Inflammatory macrophage (primary cell): ENCODE measurements around the gene HOXD8.
A peak's percentile ranks its signal among the peaks of the same experiment; 100 is the strongest.

Experiments used
- DNase-seq, 2 donors: peaks; one replicate each; pipeline ENCODE4 v3.0.0-alpha.2; 2020 to 2022
- total RNA-seq, 18 experiments: gene quantifications; one replicate each; lab custom pipeline; 2026; ENCODE audit warnings: mixed read lengths in 6 of 18, inconsistent platforms in 2 of 18; lab: John Stamatoyannopoulos, UW

The HOXD8 gene
- total RNA-seq = 0 to 0.04 (median 0) reads per million in 18 experiments

DNA sequence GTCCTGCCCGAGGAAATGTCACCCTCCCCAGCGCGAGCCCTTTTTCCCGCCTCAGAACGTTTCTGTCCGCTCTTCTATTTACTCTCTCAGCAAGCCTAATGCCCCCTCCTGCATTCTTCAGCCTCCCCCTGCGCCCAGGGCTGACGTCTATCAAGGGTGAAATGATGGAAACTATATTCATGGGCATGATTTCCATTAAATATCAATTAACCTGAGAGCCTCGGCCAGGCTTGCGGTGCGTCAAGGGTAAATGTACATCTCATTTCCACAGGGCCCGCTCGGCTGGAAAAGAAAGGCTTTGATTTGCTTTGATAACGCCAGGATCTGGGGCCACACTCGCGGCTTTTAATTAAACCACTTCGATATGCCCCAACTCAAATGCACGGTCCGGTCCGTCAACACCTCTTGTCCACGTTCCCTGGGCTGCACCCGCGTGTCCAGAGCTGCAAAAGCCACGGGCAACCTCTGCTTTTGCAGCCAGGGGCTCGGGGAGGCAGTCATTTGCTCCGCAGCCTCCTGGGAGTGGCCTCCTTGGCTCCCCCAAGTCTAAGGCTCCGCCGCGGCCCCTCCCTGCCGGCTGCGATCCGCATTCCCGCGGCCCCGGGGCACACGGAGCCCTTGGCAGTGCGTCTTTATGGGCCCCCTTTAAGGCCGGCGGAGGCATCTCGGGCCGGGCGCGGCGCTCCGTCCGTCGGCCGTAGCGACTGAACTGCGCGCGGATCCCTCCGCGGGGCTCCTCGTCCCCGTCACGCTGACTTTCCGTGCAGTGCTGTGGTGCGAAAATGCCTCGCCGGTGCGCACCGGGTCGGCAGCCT is at the start of gene HOXD8:
Gene HOXD8 (plus strand): TSS at position 724 of the 815 bp plus-strand sequence. CDS start 662 bp downstream, outside the sequence.
- DNase-seq = no peak

DNA sequence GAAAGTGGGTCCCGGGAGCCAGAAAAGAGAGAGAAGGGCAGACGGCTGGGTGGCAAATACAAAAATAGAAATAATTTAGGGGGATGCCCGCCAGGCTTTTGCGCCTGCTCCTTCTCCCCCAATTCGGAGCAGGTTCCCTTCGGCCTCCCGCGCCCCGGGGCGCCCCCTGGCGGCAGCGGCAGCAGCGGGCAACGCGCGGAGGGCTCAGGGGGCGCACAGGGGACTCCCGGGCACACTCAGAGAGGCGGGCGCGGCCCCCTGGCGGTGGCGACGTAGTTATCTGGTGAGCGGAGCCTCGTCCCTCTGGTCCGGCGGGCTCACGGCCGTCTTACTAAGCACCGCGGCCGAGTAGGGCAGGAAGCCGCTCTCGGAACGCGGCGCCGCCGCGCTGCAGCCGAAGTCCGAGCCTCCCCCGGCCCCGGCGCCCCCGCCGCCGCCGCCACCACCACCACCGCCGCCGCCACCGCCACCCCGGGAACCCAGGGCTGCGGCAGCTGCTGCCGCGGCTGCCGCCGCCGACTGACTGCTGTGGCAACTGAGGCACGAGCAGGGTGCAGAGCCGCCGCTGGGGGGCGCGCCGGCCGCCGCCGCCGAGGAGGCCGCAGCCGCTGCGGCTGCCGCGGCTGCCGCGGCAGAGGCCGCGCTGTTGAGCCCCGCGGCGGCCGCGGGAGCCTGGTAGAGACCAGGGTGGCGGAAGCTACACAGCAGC is 49.5 kb upstream of the HOXD8 start:
- DNase-seq = no peak

DNA sequence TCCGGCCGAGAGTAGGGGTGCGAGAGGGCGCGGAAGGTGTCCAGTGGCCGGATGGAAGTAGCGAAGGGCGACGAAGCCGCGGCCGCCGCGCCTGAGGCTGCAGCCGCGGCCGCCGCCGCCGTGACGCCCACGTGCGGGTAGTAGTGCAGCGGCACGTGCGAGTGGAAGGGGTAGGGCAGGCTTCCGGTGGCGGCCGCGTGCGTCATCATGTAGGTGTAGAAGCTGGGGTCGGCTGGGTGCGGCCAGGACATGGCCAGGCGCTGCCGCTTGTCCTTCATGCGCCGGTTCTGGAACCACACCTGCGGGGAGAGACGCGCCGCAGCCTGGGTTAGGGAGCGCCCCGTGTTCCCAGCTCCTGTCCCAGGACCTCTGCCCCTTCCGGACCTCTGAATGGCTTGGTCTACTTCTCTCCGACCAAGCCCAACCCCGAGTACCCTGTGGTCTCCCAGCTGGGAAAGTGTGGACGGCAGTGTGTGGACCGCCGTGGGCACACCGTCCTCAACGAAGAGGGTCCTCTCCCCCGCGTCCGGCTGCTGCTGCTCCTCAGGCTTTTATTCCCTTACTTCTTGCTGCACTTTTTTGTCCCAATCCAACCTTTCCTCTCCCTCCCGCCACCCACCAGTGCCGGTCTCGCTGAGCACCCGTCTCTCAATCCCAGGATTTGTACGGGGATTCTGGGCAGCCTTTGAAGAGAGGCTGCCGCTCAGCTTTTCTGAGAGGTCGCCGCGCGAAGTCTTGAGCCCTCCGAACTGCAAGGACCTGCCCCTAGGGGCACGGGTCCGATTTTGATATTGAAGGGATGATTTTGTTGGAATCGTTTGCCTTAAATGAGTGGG is 48.7 kb upstream of the HOXD8 start:
- no peak for DNase-seq

DNA sequence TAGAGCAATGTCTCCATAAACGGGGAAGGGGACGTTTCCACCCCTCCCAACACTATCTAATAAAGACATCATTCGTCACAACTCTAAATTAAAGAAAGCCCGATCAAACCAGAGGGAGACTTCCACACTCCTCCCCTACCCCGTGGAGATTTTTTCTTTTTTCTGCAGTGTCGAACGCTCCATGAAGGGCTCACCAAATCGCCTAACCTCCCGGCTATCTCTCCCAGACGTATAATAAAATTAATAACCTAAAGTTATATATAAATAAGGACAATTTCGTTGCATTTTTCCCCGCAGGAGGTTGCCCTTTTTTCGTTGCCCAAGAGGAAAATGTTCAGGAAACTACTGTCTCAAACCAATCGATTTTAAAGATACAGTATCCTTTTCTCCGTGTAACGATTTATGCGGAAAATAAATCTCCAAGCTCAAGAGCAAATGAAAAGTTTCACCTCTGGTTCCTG is 48.1 kb upstream of the HOXD8 start:
- no peak for DNase-seq

DNA sequence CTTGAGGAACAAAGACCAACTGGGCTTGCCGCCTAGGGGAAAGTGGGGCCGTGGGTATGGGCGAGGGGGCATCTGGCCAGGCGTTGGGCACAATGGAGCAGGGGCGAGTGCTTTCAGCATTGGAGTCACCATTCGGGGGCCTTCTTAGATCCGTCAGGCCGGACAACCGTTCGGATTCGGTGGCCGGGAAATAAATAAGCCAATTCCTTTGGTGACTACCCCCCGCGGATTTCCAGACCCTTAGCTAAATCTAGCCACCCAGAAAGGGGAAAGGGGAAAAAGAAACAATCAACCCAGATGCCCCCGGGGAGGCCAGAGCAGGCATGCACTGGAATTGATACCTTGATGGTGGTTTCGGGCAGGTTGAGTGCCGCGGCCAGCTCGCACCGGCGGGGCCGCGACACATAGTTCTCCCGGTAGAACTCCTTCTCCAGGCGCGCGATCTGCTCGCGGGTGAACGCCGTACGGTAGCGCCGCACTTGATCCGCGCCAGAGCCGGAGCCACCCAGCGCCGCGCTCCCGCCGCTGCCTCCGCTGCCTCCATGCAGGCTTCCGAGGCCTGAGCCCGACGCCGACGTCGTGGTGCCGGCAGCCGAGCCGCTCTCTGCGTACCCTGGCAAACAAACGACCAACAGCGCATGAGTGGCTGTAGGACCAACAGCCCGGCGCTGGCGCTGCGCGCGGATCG is 47.5 kb upstream of the HOXD8 start:
- DNase-seq = no peak

DNA sequence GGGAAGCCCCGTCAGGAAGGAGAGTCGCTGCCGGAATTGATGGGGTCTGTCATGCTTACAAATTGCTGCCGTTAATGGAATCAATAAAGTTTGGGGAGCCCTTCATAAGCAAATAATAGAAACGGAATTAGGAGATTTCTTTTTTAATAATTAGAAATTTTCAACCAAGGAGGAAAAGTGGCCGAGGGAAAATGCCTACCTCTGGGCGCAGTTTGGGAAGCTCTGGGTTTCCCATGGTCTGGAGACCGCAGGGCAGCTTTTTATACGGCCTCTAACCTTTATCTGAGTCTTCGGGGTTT is 47.0 kb upstream of the HOXD8 start:
- no peak for DNase-seq

DNA sequence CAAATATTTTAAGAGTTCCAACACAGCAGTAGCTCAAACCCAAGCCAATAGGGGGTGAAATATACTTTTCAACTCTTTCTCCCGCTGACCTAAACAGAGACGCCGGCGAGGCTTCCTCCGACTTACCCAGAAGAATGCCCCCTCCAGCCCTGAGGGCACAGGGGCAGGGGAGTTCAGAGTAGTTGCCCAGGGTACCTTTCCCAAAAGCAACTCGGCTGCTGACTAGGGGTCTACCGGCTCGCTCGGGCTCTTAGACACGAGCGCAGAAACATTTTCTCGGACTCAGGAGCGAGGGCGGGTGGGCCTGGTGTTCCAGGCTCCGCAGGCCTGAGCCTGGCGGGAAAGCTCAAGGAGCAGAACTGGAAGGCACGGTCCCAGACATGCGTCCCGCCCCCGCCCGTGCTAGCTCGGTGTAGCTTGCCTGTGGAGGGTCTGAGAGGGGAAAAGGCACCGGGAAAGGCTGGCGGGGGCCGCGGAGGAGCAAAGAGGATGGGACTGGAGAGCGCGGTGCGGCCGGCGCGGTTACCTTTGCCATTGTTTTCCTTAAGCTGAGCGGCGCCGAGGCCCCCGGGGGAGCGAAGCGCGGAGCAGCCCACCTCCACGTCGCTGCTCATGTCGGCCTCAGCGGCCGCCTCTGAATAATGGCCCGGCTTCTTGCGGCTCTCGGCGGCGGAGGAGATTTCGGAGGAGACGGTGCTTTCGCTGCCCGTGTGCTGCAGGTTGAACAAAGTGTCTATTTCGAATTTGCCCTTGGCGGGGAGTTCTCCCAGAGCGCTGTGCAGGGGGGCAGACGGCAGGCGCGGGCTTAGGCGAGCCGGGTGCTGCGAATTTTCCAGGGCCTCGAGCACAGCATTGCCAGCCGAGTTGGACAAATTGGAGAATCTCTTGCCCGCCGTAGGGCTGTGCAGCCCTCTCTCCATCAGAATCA is 46.4 kb upstream of the HOXD8 start:
- DNase-seq = no peak

DNA sequence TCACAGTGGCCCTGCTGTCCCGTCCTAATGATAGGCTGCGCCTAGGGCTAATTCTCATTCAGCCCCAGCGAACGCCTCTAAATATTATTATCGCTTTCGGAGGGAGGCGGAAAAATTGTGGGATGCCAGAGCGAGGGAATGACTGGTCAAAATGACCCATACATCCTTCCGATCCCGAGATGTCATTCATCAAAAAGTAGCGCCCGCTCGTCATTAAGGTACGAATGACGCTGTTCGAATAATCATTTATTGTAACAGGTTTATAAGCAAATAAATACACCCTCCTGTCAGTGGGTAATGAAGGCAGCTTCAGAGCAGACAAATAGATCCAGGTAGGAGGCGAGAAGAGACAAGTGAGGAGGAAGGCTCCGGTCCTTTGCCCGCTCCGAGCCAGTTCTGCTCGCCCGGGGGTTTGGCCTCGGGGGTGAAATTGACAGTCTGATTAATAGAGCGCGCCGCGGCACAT is 45.7 kb upstream of the HOXD8 start, which contains the start of gene EVX2:
Gene EVX2 (minus strand): TSS at position 167 of the 466 bp plus-strand sequence. CDS start 186 bp downstream, outside the sequence.
- no peak for DNase-seq

DNA sequence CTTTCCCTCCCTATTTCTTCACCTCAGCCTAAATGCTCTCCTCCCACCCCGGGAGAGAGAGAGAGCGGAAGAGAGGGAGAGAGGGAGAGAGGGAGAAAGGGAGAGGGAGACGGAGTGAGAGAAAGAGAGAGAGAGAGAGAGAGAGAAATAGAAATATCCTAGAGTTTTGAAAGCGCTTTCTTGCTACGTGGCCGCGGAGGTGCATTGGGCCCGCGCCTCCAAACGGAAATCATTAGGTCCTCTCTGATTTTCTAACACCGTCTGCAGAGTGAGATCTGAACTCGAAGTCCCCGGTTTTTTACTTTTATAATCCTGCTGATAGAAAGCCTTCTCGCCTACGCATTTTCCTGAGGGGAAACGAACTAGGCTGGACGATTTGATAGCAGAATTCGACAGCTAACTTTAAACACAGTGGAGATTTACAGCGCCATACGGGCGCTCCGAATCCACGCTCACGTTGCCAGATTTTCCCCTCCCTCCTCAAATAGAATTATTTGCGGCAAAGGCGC is 44.8 kb upstream of the HOXD8 start:
- no peak for DNase-seq

DNA sequence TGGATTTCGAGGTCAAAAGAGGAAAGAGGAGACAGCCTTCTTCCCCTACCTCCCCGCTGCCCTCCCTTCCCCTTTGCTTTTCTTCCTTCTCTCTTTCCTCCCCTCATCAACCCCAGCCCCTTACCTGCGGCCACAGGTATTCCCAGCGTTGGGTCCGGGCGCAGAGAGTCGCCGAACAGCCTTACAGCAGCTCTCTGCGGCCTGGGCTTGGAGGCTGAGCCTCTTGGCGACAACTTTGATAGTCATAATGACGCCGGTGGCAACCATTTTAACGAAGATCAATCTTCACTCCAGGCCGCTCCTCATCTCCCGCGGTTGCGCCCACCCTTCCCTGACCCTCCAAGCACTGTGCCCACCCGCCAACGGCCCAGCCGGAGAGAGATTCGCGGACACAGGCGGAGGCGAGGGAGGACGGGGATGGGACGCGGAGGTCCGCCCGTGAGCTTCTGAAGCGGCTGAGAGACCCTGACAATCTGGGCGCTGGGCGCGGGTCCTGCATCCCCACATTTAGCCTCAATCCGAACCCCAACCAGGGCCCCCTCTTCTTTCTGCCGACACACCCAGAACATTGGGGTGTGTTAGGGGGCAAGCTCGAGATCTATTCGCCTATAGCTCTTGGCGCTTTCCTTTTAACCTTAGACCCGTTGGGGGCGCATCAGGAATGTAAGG is 44.3 kb upstream of the HOXD8 start:
- no peak for DNase-seq

DNA sequence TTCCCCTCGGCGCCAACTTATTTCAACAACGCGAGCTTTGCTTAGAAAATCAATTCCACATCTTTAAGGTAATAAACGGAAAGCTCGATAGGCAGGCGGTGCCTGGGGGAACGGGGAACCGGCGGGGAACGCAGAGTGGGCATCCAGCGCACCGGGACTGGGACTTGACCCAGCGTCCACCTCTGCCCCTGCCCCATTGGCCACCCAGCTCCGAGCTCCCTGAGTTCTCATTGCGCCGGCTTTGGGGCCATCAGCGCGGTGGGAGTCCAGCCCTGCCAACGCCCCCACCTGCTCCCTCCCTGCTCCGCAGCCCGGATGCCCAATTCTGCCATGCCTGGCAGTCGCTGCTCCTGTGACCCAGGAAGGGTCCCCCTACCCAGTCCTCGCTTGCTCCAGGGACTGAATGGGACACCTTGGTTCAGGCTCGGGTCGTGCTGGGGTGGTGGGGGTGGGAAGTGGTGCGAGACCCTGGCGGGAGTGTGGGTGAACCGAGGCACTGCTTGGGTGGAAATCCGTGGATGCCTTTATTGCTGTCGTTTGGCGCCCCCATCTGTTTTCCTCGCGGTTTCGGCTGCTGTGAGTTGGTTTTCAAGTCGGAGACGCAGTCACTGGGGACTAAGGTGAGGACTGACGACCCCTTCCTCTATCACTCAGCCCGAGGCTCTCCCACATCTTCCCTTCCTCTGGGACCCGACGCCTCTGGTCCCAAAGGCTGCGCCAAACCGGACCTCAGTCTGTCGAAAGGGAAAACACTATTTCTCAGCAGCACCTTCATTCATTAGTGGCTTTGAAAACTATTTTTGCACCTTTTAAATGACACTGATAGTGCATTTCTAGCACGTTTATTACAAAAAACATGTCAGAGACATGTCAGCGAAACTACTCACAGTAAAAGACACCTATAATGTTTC is 43.4 kb upstream of the HOXD8 start:
- no peak for DNase-seq

DNA sequence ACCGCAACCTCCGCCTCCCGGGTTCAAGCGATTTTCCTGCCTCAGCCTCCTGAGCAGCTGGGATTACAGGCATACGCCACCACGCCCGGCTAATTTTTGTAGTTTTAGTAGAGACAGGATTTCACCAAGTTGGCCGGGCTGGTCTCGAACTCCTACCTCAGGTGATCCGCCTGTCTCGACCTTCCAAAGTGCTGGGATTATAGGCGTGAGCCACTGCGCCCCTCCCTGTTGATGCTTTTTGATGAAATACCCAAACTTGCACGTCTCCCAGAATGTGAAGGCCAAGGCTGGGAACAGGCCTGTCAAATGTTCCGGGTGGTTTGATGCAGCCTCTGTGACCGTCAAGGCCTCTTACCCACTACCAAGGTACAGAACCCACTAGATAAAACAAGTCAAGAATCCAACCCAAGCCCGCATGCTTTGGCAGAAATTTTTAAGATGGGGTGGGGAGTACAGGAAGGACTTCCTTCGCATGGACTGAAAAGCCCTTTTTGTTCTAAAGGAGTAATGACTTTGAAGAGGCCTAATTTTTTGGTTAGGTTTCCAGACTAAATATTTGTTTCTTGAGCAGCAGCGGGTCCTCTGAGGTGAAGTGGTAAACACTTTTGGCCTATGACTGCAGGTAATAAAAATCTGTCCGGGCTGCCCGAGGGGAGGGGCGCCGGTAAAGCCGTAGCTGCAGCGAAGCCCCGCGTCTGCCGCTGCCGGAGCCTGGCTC is 42.0 kb upstream of the HOXD8 start:
- no peak for DNase-seq

DNA sequence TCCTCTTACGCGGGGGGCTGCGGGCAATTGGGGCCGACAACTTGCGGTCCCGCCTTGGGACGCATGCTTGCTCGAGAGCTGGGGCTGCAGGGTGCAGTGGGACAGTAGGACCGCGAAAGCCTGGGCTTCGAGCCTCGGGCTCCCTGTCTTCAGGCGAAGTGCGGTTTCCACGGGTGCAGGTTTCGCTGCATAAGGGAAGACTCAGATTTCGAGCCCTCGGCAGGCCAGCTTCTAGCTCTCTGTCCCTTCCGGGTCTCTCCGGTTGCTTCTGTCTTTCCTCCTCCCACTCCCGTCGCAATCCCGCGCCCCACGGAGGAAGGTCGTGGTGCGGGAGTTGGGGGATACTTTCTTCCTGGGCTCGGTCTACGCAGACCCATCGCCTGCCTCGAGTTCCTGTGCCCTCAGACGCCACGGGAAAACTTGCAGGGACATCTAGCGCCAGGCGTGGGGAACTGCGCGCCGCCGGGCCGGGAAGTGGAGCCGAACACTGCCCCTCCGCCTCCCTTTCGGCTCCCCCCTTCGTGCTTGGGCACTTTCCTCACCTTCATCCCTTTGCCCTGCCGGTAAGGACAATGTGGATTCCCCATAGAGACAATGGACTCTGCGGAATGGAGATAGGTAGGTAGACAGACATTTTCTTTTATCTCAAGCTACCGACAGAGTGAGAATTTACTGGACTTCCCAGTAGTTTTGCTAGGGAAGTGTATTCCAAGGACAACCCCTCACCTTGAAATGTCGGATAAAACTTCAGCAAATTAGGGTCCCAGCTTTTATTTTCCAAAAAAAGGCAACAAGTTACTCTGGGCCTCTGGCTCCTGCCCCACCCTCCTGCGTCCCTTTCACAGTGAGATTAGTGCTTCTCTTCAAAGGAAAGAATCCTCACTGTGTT is 41.2 kb upstream of the HOXD8 start:
- DNase-seq = peak in 1 of 2 donors; percentile 45

DNA sequence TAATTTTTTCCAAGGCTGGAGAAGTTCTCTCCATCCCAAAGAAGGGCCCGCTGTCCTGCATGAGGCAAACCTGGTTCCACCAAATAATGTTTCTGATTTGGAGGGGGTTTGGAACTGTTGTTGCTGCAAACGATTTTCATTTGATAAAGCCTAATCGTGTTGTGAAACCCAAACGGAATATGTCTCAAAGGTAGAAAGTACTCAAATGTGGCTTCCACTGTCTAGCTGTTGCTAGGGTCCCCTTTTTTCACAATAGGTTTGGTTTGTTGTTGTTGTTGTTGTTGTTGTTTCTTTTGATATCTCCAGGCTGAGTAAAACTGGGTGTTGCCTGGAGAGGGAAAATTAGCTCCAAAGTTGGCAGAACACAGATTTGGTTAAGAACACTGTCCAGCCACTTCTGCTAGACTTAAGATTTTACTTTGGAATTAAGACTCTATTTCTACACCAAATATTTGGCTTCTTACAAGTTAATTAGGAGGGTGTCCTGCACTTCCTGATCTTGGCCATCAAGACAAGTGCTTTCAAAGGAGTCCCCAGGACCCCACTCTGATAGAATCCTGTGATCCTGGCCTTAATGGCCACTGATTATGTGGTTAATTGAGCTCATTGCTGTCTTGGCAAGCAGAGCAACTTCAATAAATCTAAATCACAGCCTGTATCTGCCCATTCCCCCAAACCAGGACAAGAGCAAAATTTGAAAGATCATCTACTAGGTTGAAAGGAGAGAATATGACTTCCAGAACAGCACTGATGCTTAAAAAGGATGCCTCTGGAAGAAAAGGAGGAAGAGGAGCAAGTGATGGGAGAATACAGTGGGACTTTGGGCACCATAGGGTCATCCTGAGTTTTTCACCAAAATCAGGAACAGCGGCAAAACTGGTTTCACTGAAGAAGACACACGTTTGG is 40.3 kb upstream of the HOXD8 start:
- DNase-seq = no peak

DNA sequence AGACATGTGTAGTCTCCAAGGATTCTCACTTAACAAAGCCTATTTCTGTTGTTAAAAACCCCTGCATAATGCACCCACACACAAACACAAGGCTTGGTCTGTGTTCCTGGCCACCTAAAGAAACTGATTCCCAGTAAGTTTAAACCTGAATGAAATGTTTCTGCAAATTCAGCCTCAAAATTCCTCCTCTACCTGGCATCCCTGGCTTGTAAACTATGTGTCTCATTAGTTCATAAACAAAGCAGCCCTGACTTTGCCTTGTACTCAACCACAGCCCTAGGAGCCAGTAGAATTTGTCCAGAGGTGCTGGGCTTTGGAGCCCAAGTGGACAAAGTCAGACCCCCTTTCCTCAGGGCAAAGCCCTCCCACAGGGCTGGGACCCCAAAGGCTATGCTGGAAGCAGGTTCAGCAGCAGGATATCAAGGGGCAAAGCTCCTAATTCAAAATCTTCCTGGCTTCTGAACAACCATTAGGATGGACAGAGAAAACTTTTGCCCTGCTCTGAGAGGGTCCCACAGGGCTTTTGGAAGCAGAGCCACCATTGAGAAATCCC is 39.6 kb upstream of the HOXD8 start:
- no peak for DNase-seq

DNA sequence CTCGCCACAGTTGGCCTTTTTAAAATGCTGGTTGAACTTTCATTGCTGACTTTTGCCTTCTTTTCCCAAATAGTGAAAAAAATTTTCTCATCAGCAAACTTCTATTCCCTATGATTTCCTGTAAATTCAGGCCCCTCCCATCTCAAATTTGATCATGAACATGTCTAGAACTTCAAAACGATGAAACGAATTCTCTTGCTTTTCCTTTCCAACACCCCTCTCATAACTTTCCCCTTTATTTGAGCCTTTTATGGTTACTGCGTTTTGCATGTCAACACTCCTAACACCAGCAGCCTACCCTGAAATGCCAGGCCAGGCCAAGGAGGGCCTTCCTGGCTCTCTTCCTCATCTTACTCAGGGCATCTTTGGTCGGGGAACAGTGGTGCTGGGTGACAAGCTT is 38.6 kb upstream of the HOXD8 start:
- DNase-seq = no peak
